Spleen (tissue), 11 donors: Measurements from ENCODE around the gene NMU. TPM values are rescaled to one million over a fixed set of nuclear protein-coding genes. Genes with fewer than 3 reads are reported as not detected.

Experiments
- DNase-seq: peaks from one replicate; pipeline ENCODE4 v3.0.0-alpha.2; 2020
- H3K27ac ChIP-seq, 8 donors: fragments of 200-600 bp; sonication (generic) in 7 of 8; 1 replicate in 4 of 8; 2 replicates in 4 of 8; pipeline versions ENCODE4 v1.5.0 to v1.8.0; 2016 to 2021; ENCODE audit warnings: inconsistent platforms in 4 of 8, mild to moderate bottlenecking in 4 of 8, moderate library complexity in 1 of 8
- H3K27me3 ChIP-seq, 7 donors: fragments of 200-600 bp; sonication (generic) in 6 of 7; replicated peaks in 1 of 7; 1 replicate in 4 of 7; 2 replicates in 3 of 7; pipeline versions ENCODE4 v1.5.0 to v1.8.0; 2016 to 2021; ENCODE audit warnings: inconsistent platforms in 3 of 7, mild to moderate bottlenecking in 1 of 7
- H3K36me3 ChIP-seq, 6 donors: fragments of 200-600 bp; sonication (generic) in 5 of 6; 1 replicate in 4 of 6; 2 replicates in 2 of 6; pipeline versions ENCODE4 v1.5.0 to v1.8.0; 2016 to 2021; ENCODE audit warnings: inconsistent platforms in 2 of 6
- H3K4me1 ChIP-seq, 6 donors: fragments of 200-600 bp; sonication (generic) in 5 of 6; 1 replicate in 3 of 6; 2 replicates in 3 of 6; pipeline versions ENCODE4 v1.5.0 to v1.8.0; 2016 to 2021; ENCODE audit warnings: inconsistent platforms in 3 of 6
- H3K4me3 ChIP-seq, 8 donors: fragments of 200-600 bp; sonication (generic) in 7 of 8; 1 replicate in 4 of 8; 2 replicates in 4 of 8; pipeline versions ENCODE4 v1.5.0 to v1.8.0; 2016 to 2021; ENCODE audit warnings: inconsistent platforms in 4 of 8, mild to moderate bottlenecking in 4 of 8, moderate library complexity in 2 of 8
- H3K9me3 ChIP-seq, 8 donors: fragments of 200-600 bp; sonication (generic) in 7 of 8; 1 replicate in 4 of 8; 2 replicates in 4 of 8; pipeline versions ENCODE4 v1.5.0 to v1.8.0; 2016 to 2021; ENCODE audit warnings: inconsistent platforms in 4 of 8
- CTCF ChIP-seq, 11 experiments: fragments of 200-600 bp in 7 of 11; fragments of 450-650 bp in 4 of 11; sonication (generic) in 4 of 11; IDR thresholded peaks in 8 of 11; conservative IDR thresholded peaks in 3 of 11; 1 replicate in 7 of 11; 2 replicates in 4 of 11; pipeline versions ENCODE4 v1.4.0 to v1.8.0; 2016 to 2021; ENCODE audit warnings: antibody characterized with exemption in 11 of 11, inconsistent platforms in 4 of 11, mild to moderate bottlenecking in 1 of 11
- POLR2A ChIP-seq, 3 donors: fragments of 450-650 bp; IDR thresholded peaks; one replicate each; pipeline ENCODE4 v1.5.1; 2017; ENCODE audit warnings: antibody characterized with exemption in 3 of 3, mild to moderate bottlenecking in 1 of 3
- POLR2AphosphoS5 ChIP-seq, 3 donors: sonication (generic); formaldehyde crosslinking; IDR thresholded peaks; one replicate each; pipeline ENCODE4 v1.5.1; 2017; ENCODE audit warnings: antibody characterized with exemption in 3 of 3
- WGBS, 5 donors: extraction: QIAGEN DNeasy Blood & Tissue Kit in 3 of 5; methylation state at CpG; one replicate each; pipeline versions ENCODE4 v1.1.5 to v1.1.7; 2013 to 2018; 5-methylcytosine and 5-hydroxymethylcytosine counted together
- intact Hi-C: fragments of 100-400 bp; cut with DNase I; formaldehyde crosslinking; loops from one replicate; pipeline ENCODE4 v1.15.0; 2023; ENCODE audit warnings: low total_unique reads
- polyA plus RNA-seq, 3 donors: library from polyadenylated mRNA; stranded (reverse); fragments of 200-250 nt; gene quantifications; one replicate each; pipeline ENCODE4 v1.2.1, GENCODE V29; 2013
- total RNA-seq, 7 donors: library from RNA; depleted of rRNA in 3 of 7; stranded (reverse); fragments of >200 nt in 3 of 7; fragmentation: NEBNext Ultra II Directional in 4 of 7; extraction: Animal tissue kit (Norgen Biotek cat#: 25700) in 4 of 7; gene quantifications; one replicate each; pipeline versions ENCODE4 v1.1.0 to v1.2.1, GENCODE V29; 2016 to 2021
- donor health status: healthy with polysubstance abuse.
- donor health status: DM: no; HTN: no; CAD: no; lungs with moderate emphysema.
- donor health status: DM: no; HTN: no; CAD: no.
- donor health status: Bipolar disorder and iron deficiency.
- donor health status: healthy.
- donor health status: DM: no; HTN: no; CAD: no.
- donor health status: DM: yes; HTN: yes; CAD: no.

NMU gene
- total and polyA plus RNA-seq, 10 donors, result 0.09 to 1.2 TPM; not detected in 8

DNA sequence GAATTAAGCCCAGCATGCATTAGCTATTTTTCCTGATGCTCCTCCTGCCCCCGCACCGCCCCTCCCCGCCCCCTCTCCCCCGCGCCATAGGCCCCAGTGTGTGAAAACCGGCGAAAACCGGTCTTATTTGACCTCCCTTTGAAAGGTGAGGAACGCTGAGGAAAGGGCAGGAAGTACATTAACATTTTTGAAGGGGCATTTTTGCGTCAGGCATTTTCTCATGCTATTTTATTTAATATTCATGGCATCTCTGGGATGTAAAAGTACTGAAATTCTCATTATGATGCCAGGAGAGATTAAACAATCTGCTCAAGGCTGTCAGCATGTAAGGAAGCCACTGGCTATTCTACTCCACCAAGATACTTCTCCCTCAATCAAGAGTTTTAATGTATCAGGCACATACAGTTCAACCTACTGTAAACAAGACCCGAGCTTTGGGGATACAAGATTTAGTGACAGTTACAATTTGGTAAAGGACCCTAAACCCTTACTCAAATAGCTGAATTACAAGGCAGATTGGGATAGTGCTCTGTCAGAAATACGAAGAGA lies 1.2 kb upstream of the NMU start:
- no peak overlapping the region for H3K4me3 ChIP-seq
- no peaks in the 10 kb centered on the region for H3K9me3 ChIP-seq
- intact Hi-C loops, result no loop called here
- no peak for TF ChIP-seq POLR2AphosphoS5 (IDR thresholded peaks at IDR 0.05)
- no peak for TF ChIP-seq CTCF (IDR thresholded peaks at IDR 0.05 in 8 of 11, conservative IDR thresholded peaks at IDR 0.05 in 3 of 11)
- TF ChIP-seq POLR2A (IDR thresholded peaks at IDR 0.05), result no peak
- no peak overlapping the region for H3K27ac ChIP-seq
- DNase-seq, result no peak
- H3K27me3 ChIP-seq, result peaks cover 0 to 78% (median 41%) of the 10 kb centered on the region in 7 donors
- peaks cover 5 to 28% (median 22%) of the 10 kb centered on the region in 6 donors for H3K4me1 ChIP-seq
- 15 to 24% (median 20%) methylated on average over 11 to 12 of the region's 12 CpGs for WGBS, 5 donors
- H3K36me3 ChIP-seq, result no peaks in the 10 kb centered on the region

- TF ChIP-seq POLR2AphosphoS5 (IDR thresholded peaks at IDR 0.05) (no peak), POLR2A (IDR thresholded peaks at IDR 0.05) (no peak), CTCF (IDR thresholded peaks at IDR 0.05 in 8 of 11, conservative IDR thresholded peaks at IDR 0.05 in 3 of 11) (no peak)
- intact Hi-C loops, result no loop called here
- Histone ChIP-seq H3K9me3 (no peaks in the 10 kb centered on the region), H3K27me3 (peaks cover 0 to 78% (median 41%) of the 10 kb centered on the region in 7 donors), H3K36me3 (no peaks in the 10 kb centered on the region), H3K27ac (no peak overlapping the region), H3K4me3 (peak overlapping the region in 5 of 8 donors; percentile 22 to 64 (median 30)), H3K4me1 (peaks cover 5 to 28% (median 22%) of the 10 kb centered on the region in 6 donors)
- WGBS, 5 donors, result 10 to 16% (median 11%) methylated on average over 7 of the region's 7 CpGs
- DNase-seq, result no peak
Observed at GRCh38 chr4:55636656-55636999, 530 bp upstream of the NMU start.

- TF ChIP-seq POLR2AphosphoS5 (IDR thresholded peaks at IDR 0.05) (no peak), POLR2A (IDR thresholded peaks at IDR 0.05) (no peak), CTCF (IDR thresholded peaks at IDR 0.05 in 8 of 11, conservative IDR thresholded peaks at IDR 0.05 in 3 of 11) (no peak)
- Histone ChIP-seq H3K27ac (no peak overlapping the region), H3K27me3 (peaks cover 0 to 78% (median 41%) of the 10 kb centered on the region in 7 donors), H3K36me3 (no peaks in the 10 kb centered on the region), H3K9me3 (no peaks in the 10 kb centered on the region), H3K4me1 (peaks cover 5 to 28% (median 22%) of the 10 kb centered on the region in 6 donors), H3K4me3 (peak overlapping the region in 3 of 8 donors; percentile 30 to 64 (median 30))
- intact Hi-C loops, result no loop called here
- WGBS, 5 donors, result 3 to 6% (median 6%) methylated on average over 11 of the region's 11 CpGs
- DNase-seq, result no peak
Observed at GRCh38 chr4:55635282-55635681, 816 bp downstream of the NMU start.

GRCh38 chr4:55634417-55635128 lies 1.5 kb downstream of the NMU start:
- no peak for DNase-seq

More at GRCh38 chr4:55634417-55635128, 1.5 kb downstream of the NMU start:
- peaks cover 5 to 28% (median 22%) of the 10 kb centered on the region in 6 donors for H3K4me1 ChIP-seq
- H3K9me3 ChIP-seq, result no peaks in the 10 kb centered on the region
- 29 to 36% (median 35%) methylated on average over 3 of the region's 3 CpGs for WGBS, 5 donors
- intact Hi-C loops, result no loop called here
- H3K27ac ChIP-seq, result no peak overlapping the region
- H3K4me3 ChIP-seq, result no peak overlapping the region
- no peak for TF ChIP-seq CTCF (IDR thresholded peaks at IDR 0.05 in 8 of 11, conservative IDR thresholded peaks at IDR 0.05 in 3 of 11)
- TF ChIP-seq POLR2AphosphoS5 (IDR thresholded peaks at IDR 0.05), result no peak
- no peak for TF ChIP-seq POLR2A (IDR thresholded peaks at IDR 0.05)
- H3K36me3 ChIP-seq, result no peaks in the 10 kb centered on the region
- peaks cover 0 to 70% (median 41%) of the 10 kb centered on the region in 7 donors for H3K27me3 ChIP-seq
